HepG2 (cell line): Measurements from ENCODE around the gene KCNAB2.

Source experiments
- CTCF ChIP-seq: sonication (generic); formaldehyde crosslinking; IDR thresholded peaks from 2 replicates; pipeline ENCODE4 v1.5.0; 2020; ENCODE audit warnings: mild to moderate bottlenecking, missing genetic modification reagents, moderate library complexity
- POLR2AphosphoS2 ChIP-seq: IDR thresholded peaks from 2 replicates; pipeline ENCODE4 v1.6.1; 2011; ENCODE audit warnings: low read depth, low read length, improper control_type of control experiment
- SP1 ChIP-seq, 2 experiments: fragments of 450-650 bp in 1 of 2; sonication (generic) in 1 of 2; formaldehyde crosslinking in 1 of 2; IDR thresholded peaks; 2 replicates each; pipeline versions ENCODE4 v1.4.0 to v1.6.1; 2016 to 2020; ENCODE audit warnings: missing genetic modification reagents in 1 of 2
- ZNF350 ChIP-seq: sonication (generic); formaldehyde crosslinking; IDR thresholded peaks from 2 replicates; pipeline ENCODE4 v1.4.0; 2020; ENCODE audit warnings: mild to moderate bottlenecking, low read depth, missing genetic modification reagents, borderline replicate concordance

- TF ChIP-seq SP1 (IDR thresholded peaks at IDR 0.05) (no peak), SP1 (CRISPR knock-in tag; IDR thresholded peaks at IDR 0.05) (no peak), CTCF (no peak), ZNF350 (CRISPR knock-in tag) (no peak), POLR2AphosphoS2 (no peak)
These were observed 75.3 kb downstream of the KCNAB2 start for GRCh38 chr1:6121021-6121421.
